ENCODE measurements around the gene HERC5.
"Not testable (repeated sequence)": the region's sequence is repeated elsewhere in the genome, so short reads cannot be mapped to it uniquely, and the experiment has no call there.

Gene HERC5

GRCh38 chr4:88537709-88538108 lies 80.8 kb downstream of the HERC5 start:
- no peaks in the 10 kb centered on the region for H3F3A ChIP-seq (ENCODE audit: insufficient read depth, low read length)
- no peak overlapping the region for H2AFZ ChIP-seq (ENCODE audit: low read length)
- DNase-seq: no peak
- no peaks in the 10 kb centered on the region for H3K79me2 ChIP-seq (ENCODE audit: low read length)
- TF ChIP-seq CTCF (IDR thresholded peaks at IDR 0.05; ENCODE audit: low read length) (no peak), EZH2 (optimal IDR thresholded peaks at IDR 0.05; ENCODE audit: low read depth, low read length) (no peak), EZH2phosphoT487 (IDR thresholded peaks at IDR 0.05; ENCODE audit: low read length) (no peak)
- H3K9ac ChIP-seq (ENCODE audit: low read length): no peak overlapping the region
- no peaks in the 10 kb centered on the region for H4K20me1 ChIP-seq (ENCODE audit: insufficient read depth, low read length)
- H3K4me3 ChIP-seq (ENCODE audit: low read length): no peak overlapping the region
- no peak overlapping the region for H3K4me2 ChIP-seq (ENCODE audit: low read depth, low read length)
- no peaks in the 10 kb centered on the region for H3K9me3 ChIP-seq (replicated peaks; ENCODE audit: insufficient read depth, low read length)
- no peaks in the 10 kb centered on the region for H3K36me3 ChIP-seq (replicated peaks; ENCODE audit: insufficient read depth, low read length)
- H3K27me3 ChIP-seq (replicated peaks; ENCODE audit: insufficient read depth, low read length): no peaks in the 10 kb centered on the region
- no peaks in the 10 kb centered on the region for H3K9me2 ChIP-seq (replicated peaks; ENCODE audit: insufficient read depth, low read length)
- H3K27ac ChIP-seq (ENCODE audit: low read length): no peak overlapping the region
- H3K4me1 ChIP-seq (ENCODE audit: low read length): no peaks in the 10 kb centered on the region

- not testable (repeated sequence) for H3K9me3 ChIP-seq (replicated peaks; ENCODE audit: insufficient read depth, low read length); H3K9ac ChIP-seq (ENCODE audit: low read length); H3K79me2 ChIP-seq (ENCODE audit: low read length); H3K9me2 ChIP-seq (replicated peaks; ENCODE audit: insufficient read depth, low read length); H3K27me3 ChIP-seq (replicated peaks; ENCODE audit: insufficient read depth, low read length); H3F3A ChIP-seq (ENCODE audit: insufficient read depth, low read length); H3K36me3 ChIP-seq (replicated peaks; ENCODE audit: insufficient read depth, low read length); H3K4me3 ChIP-seq (ENCODE audit: low read length); H3K4me1 ChIP-seq (ENCODE audit: low read length); H3K27ac ChIP-seq (ENCODE audit: low read length); H4K20me1 ChIP-seq (ENCODE audit: insufficient read depth, low read length)
- peak; percentile 50 for DNase-seq
- TF ChIP-seq CTCF (IDR thresholded peaks at IDR 0.05; ENCODE audit: low read length): peak; percentile 61
- Histone ChIP-seq H2AFZ (ENCODE audit: low read length) (peak overlapping the region; percentile 67), H3K4me2 (ENCODE audit: low read depth, low read length) (peak overlapping the region; percentile 27; the same call in 1 of the 2 replicates)
Observed at GRCh38 chr4:88539322-88540068, 82.6 kb downstream of the HERC5 start.

- Histone ChIP-seq H3K9ac (ENCODE audit: low read length) (no peak overlapping the region), H2AFZ (ENCODE audit: low read length) (no peak overlapping the region), H3K27ac (ENCODE audit: low read length) (no peak overlapping the region), H3K27me3 (replicated peaks; ENCODE audit: insufficient read depth, low read length) (no peaks in the 10 kb centered on the region), H3K4me2 (ENCODE audit: low read depth, low read length) (no peak overlapping the region), H3K36me3 (replicated peaks; ENCODE audit: insufficient read depth, low read length) (no peaks in the 10 kb centered on the region), H4K20me1 (ENCODE audit: insufficient read depth, low read length) (no peaks in the 10 kb centered on the region), H3F3A (ENCODE audit: insufficient read depth, low read length) (no peaks in the 10 kb centered on the region), H3K9me2 (replicated peaks; ENCODE audit: insufficient read depth, low read length) (no peaks in the 10 kb centered on the region), H3K4me3 (ENCODE audit: low read length) (no peak overlapping the region), H3K9me3 (replicated peaks; ENCODE audit: insufficient read depth, low read length) (no peaks in the 10 kb centered on the region), H3K4me1 (ENCODE audit: low read length) (no peaks in the 10 kb centered on the region), H3K79me2 (ENCODE audit: low read length) (no peaks in the 10 kb centered on the region)
- TF ChIP-seq CTCF (IDR thresholded peaks at IDR 0.05; ENCODE audit: low read length): no peak
- TF ChIP-seq EZH2phosphoT487 (IDR thresholded peaks at IDR 0.05; ENCODE audit: low read length): no peak
- TF ChIP-seq EZH2 (optimal IDR thresholded peaks at IDR 0.05; ENCODE audit: low read depth, low read length): no peak
- DNase-seq: no peak
Observed at GRCh38 chr4:88549815-88550214, 92.9 kb downstream of the HERC5 start.
